DND-41 (cell line): ENCODE results near the gene DMPK.
"Not testable (repeated sequence)": the region's sequence is repeated elsewhere in the genome, so short reads cannot be mapped to it uniquely, and the experiment has no call there.

Experiments used
- ATAC-seq: fragments of 200-7000 bp; cut with Tn5 transposase; 3 replicates; pipeline ENCODE4 v1.9.1; 2021; ENCODE audit warnings: low read depth; ENCODE audit not compliant: insufficient read depth
- DNase-seq: peaks from one replicate; pipeline ENCODE4 v3.0.0-alpha.2; 2020
- H2AFZ ChIP-seq: 2 replicates; pipeline ENCODE4 v1.6.0; 2012; ENCODE audit warnings: low read depth, low read length
- H3K27ac ChIP-seq: 2 replicates; pipeline ENCODE4 v1.5.1; 2012; ENCODE audit warnings: low read length, inconsistent platforms
- H3K27me3 ChIP-seq: fragments of 200-600 bp; sonication (generic); 2 replicates; pipeline ENCODE4 v1.6.0; 2012; ENCODE audit warnings: low read length, mild to moderate bottlenecking, inconsistent platforms; ENCODE audit not compliant: insufficient read depth, poor library complexity
- H3K36me3 ChIP-seq: 2 replicates; pipeline ENCODE4 v1.5.1; 2012; ENCODE audit warnings: low read length, inconsistent platforms; ENCODE audit not compliant: insufficient read depth
- H3K4me1 ChIP-seq: 2 replicates; pipeline ENCODE4 v1.5.1; 2012; ENCODE audit warnings: mild to moderate bottlenecking, low read length; ENCODE audit not compliant: insufficient read depth
- H3K4me2 ChIP-seq: 2 replicates; pipeline ENCODE4 v1.6.0; 2012; ENCODE audit warnings: mild to moderate bottlenecking, moderate library complexity, low read length, inconsistent platforms; ENCODE audit not compliant: insufficient read depth
- H3K4me3 ChIP-seq, 2 experiments: fragments of 200-600 bp in 1 of 2; shearing (Covaris generic) in 1 of 2; 2 replicates each; pipeline ENCODE4 v1.5.1; 2012 to 2016; ENCODE audit warnings: inconsistent platforms in 2 of 2, low read length in 2 of 2, mild to moderate bottlenecking in 2 of 2, low read depth in 1 of 2, moderate library complexity in 1 of 2
- H3K79me2 ChIP-seq: 2 replicates; pipeline ENCODE4 v1.6.0; 2012; ENCODE audit warnings: low read length, inconsistent platforms; ENCODE audit not compliant: insufficient read depth
- H3K9ac ChIP-seq: 2 replicates; pipeline ENCODE4 v1.6.0; 2012; ENCODE audit warnings: low read depth, mild to moderate bottlenecking, inconsistent platforms, low read length, moderate library complexity
- H3K9me3 ChIP-seq: 2 replicates; pipeline ENCODE4 v1.5.1; 2012; ENCODE audit warnings: low read length, moderate library complexity, mild to moderate bottlenecking, inconsistent platforms; ENCODE audit not compliant: insufficient read depth, severe bottlenecking
- H4K20me1 ChIP-seq: 2 replicates; pipeline ENCODE4 v1.6.0; 2012; ENCODE audit warnings: low read length; ENCODE audit not compliant: insufficient read depth
- CTCF ChIP-seq: IDR thresholded peaks from 2 replicates; pipeline ENCODE4 v1.5.1; 2012; ENCODE audit warnings: borderline replicate concordance, low read length, moderate library complexity, mild to moderate bottlenecking; ENCODE audit not compliant: poor library complexity, severe bottlenecking; ENCODE audit errors: extremely low read depth
- EZH2 ChIP-seq: IDR thresholded peaks from 3 replicates; pipeline ENCODE4 v1.6.1; 2012; ENCODE audit warnings: borderline replicate concordance, low read depth, mild to moderate bottlenecking, moderate library complexity, low read length, inconsistent platforms; ENCODE audit not compliant: severe bottlenecking

DMPK gene

GRCh38 chr19:45729800-45730290 is 52.4 kb downstream of the DMPK start:
- TF ChIP-seq EZH2 (no peak), CTCF (no peak)
- H3K4me1 ChIP-seq: peaks cover 33% of the 10 kb centered on the region
- H2AFZ ChIP-seq: peak overlapping the region; percentile 65
- peak overlapping the region; percentile 78 for H3K4me2 ChIP-seq
- H3K4me3 ChIP-seq: peak overlapping the region; percentile 88 to 89; a peak in 3 of 4 replicates
- DNase-seq: no peak
- peaks cover 9% of the 10 kb centered on the region; the same call in 1 of the 2 replicates for H4K20me1 ChIP-seq
- H3K9ac ChIP-seq: peak overlapping the region; percentile 81
- peaks cover 4% of the 10 kb centered on the region for H3K36me3 ChIP-seq
- H3K27me3 ChIP-seq: no peaks in the 10 kb centered on the region
- no peak for ATAC-seq
- peak overlapping the region; percentile 78 for H3K27ac ChIP-seq
- peaks cover 59% of the 10 kb centered on the region for H3K79me2 ChIP-seq
- H3K9me3 ChIP-seq: no peaks in the 10 kb centered on the region

- peaks cover 33% of the 10 kb centered on the region for H3K4me1 ChIP-seq
- not testable (repeated sequence) for H3K4me3 ChIP-seq, H3K9me3 ChIP-seq, H3K9ac ChIP-seq, H3K4me2 ChIP-seq, H4K20me1 ChIP-seq, ATAC-seq, H3K27me3 ChIP-seq, H2AFZ ChIP-seq, DNase-seq, H3K36me3 ChIP-seq, H3K27ac ChIP-seq
- peaks cover 70% of the 10 kb centered on the region for H3K79me2 ChIP-seq
Measured at GRCh38 chr19:45728683-45729082, 53.6 kb downstream of the DMPK start.

- H3K9ac ChIP-seq, H3K4me3 ChIP-seq, H3K27ac ChIP-seq, H3K9me3 ChIP-seq, ATAC-seq, H3K27me3 ChIP-seq, H3K4me2 ChIP-seq, DNase-seq, H4K20me1 ChIP-seq, H2AFZ ChIP-seq: not testable (repeated sequence)
- Histone ChIP-seq H3K79me2 (peaks cover 88% of the 10 kb centered on the region), H3K4me1 (peaks cover 19% of the 10 kb centered on the region), H3K36me3 (peaks cover 30% of the 10 kb centered on the region)
Measured at GRCh38 chr19:45720065-45720464, 62.2 kb downstream of the DMPK start.
